ENCODE measurements around the gene ANKRD23.

- TF ChIP-seq CTCF (conservative IDR thresholded peaks at IDR 0.05): peak; percentile 83
- no peak for TF ChIP-seq ZFX (IDR thresholded peaks at IDR 0.05)
Measured at GRCh38 chr2:96801005-96801785, 42.6 kb downstream of the ANKRD23 start.
